ENCODE measurements around the gene TMEM186.

- TF ChIP-seq CTCF (conservative IDR thresholded peaks at IDR 0.05) (no peak), EZH2 (IDR thresholded peaks at IDR 0.05; ENCODE audit: low read depth) (no peak)
Observed at GRCh38 chr16:8832717-8833105, 35.3 kb upstream of the TMEM186 start.

Measured in PC-9 (cell line).